ENCODE results near the gene AFTPH. TPM values are rescaled to one million over a fixed set of nuclear protein-coding genes. Genes with fewer than 3 reads are reported as not detected.

Gene AFTPH
- total RNA-seq, 2 experiments from 2014 or later, result 24.2 to 24.3 TPM

DNA sequence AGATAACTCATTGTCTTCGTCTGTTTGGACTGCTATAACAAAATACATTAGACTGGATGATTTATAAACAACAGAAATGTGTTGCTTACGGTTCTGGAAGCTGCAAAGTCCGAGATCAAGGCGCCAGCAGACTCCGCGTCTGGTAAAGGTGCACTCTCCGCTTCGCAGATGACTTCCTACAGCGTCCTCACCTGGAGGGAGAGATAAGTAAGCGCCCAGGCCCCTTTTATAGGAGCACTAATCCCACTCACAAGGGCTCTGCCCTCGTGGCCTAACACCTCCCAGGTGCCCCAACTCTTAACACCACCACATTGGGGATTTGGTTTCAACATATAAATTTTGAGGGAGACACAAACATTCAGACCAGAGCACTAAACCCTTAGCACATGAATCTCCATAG lies 78.3 kb downstream of the AFTPH start:
- CTCF ChIA-PET, result no interaction called here
- Histone ChIP-seq H3K4me3 (ENCODE audit: low read length) (no peak overlapping the region), H3K9me3 (ENCODE audit: control insufficient read depth in 1 of 2, insufficient read depth in 1 of 2, low read length in 2 of 2) (no peaks in the 10 kb centered on the region), H3K4me1 (ENCODE audit: insufficient read depth, low read length) (peaks cover 25% of the 10 kb centered on the region), H3K27ac (ENCODE audit: low read depth in 1 of 2, low read length in 2 of 2) (no peak overlapping the region), H3K27me3 (ENCODE audit: control insufficient read depth in 1 of 2, insufficient read depth in 2 of 2, low read length in 2 of 2) (no peaks in the 10 kb centered on the region), H3K36me3 (ENCODE audit: insufficient read depth, low read length) (no peaks in the 10 kb centered on the region)
- Mint-ChIP-seq H3K4me3 (no peak overlapping the region), H3K36me3 (ENCODE audit: low read depth) (no peaks in the 10 kb centered on the region), H3K27me3 (no peaks in the 10 kb centered on the region), H3K9me3 (no peaks in the 10 kb centered on the region), H3K4me1 (ENCODE audit: low read depth) (peaks cover 16% of the 10 kb centered on the region), H3K27ac (no peak overlapping the region)
- POLR2A ChIA-PET, result no interaction called here
- intact Hi-C loops (cut with DNase I, micrococcal nuclease), result no loop called here
- DNase-seq, result no peak
- ATAC-seq (ENCODE audit: poor library complexity), result no peak
- TF ChIP-seq, protein P1, sequence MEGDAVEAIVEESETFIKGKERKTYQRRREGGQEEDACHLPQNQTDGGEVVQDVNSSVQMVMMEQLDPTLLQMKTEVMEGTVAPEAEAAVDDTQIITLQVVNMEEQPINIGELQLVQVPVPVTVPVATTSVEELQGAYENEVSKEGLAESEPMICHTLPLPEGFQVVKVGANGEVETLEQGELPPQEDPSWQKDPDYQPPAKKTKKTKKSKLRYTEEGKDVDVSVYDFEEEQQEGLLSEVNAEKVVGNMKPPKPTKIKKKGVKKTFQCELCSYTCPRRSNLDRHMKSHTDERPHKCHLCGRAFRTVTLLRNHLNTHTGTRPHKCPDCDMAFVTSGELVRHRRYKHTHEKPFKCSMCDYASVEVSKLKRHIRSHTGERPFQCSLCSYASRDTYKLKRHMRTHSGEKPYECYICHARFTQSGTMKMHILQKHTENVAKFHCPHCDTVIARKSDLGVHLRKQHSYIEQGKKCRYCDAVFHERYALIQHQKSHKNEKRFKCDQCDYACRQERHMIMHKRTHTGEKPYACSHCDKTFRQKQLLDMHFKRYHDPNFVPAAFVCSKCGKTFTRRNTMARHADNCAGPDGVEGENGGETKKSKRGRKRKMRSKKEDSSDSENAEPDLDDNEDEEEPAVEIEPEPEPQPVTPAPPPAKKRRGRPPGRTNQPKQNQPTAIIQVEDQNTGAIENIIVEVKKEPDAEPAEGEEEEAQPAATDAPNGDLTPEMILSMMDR (IDR thresholded peaks at IDR 0.05), result no peak

GRCh38 chr2:64604155-64604554 lies 80.0 kb downstream of the AFTPH start:
- DNase-seq (no peak), ATAC-seq (ENCODE audit: poor library complexity) (no peak)
- Histone ChIP-seq H3K36me3 (ENCODE audit: insufficient read depth, low read length) (no peaks in the 10 kb centered on the region), H3K27ac (ENCODE audit: low read depth in 1 of 2, low read length in 2 of 2) (no peak overlapping the region), H3K4me1 (ENCODE audit: insufficient read depth, low read length) (peaks cover 41% of the 10 kb centered on the region), H3K27me3 (ENCODE audit: control insufficient read depth in 1 of 2, insufficient read depth in 2 of 2, low read length in 2 of 2) (no peaks in the 10 kb centered on the region), H3K4me3 (ENCODE audit: low read length) (no peak overlapping the region), H3K9me3 (ENCODE audit: control insufficient read depth in 1 of 2, insufficient read depth in 1 of 2, low read length in 2 of 2) (no peaks in the 10 kb centered on the region)
- no peaks in the 10 kb centered on the region for H3K27me3 Mint-ChIP-seq
- H3K4me1 Mint-ChIP-seq (ENCODE audit: low read depth), result peaks cover 26% of the 10 kb centered on the region
- TF ChIP-seq, protein P1 (IDR thresholded peaks at IDR 0.05), result no peak
- no peak overlapping the region for H3K4me3 Mint-ChIP-seq
- CTCF ChIA-PET, result interaction anchor here (1.2 kb wide), 1 partner anchor 17 kb away, joined by 3 read pairs; no protein-coding TSS in a partner anchor
- POLR2A ChIA-PET, result no interaction called here
- H3K9me3 Mint-ChIP-seq, result no peaks in the 10 kb centered on the region
- intact Hi-C loops (cut with DNase I, micrococcal nuclease), result no loop called here
- no peaks in the 10 kb centered on the region for H3K36me3 Mint-ChIP-seq (ENCODE audit: low read depth)
- no peak overlapping the region for H3K27ac Mint-ChIP-seq

DNA sequence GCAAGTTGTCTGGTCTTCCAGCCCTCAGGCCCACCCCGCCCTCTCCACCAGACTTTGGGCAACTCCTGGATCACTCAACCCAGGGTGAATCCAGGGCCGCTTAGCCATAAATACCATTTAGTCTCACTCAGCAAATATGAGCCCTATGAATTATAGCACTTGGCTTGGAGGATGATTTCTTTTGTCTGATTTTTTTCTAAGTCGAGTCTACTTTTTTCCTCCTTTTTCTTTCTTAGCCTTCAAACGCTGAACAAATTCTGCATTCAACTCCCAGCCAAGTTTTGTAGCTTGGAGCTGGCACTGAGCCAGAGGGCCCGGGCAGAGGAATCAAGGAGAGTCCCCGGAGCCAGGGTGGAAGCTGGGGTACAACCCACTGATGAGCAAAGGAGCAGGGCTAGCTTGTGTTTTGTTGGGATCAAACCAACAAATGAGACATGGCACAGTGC lies 80.9 kb downstream of the AFTPH start:
- ATAC-seq (ENCODE audit: poor library complexity) (no peak), DNase-seq (no peak)
- no peak overlapping the region for H3K4me3 ChIP-seq (ENCODE audit: low read length)
- H3K4me1 Mint-ChIP-seq (ENCODE audit: low read depth), result peaks cover 26% of the 10 kb centered on the region
- H3K27ac Mint-ChIP-seq, result no peak overlapping the region
- intact Hi-C loops (cut with DNase I, micrococcal nuclease), result loop anchor here in 1 of 2 experiments (5.0 kb wide), 1 partner anchor 42 kb away; no protein-coding TSS in a partner anchor
- no peaks in the 10 kb centered on the region for H3K27me3 Mint-ChIP-seq
- no peak overlapping the region for H3K27ac ChIP-seq (ENCODE audit: low read depth in 1 of 2, low read length in 2 of 2)
- no peaks in the 10 kb centered on the region for H3K36me3 Mint-ChIP-seq (ENCODE audit: low read depth)
- H3K27me3 ChIP-seq (ENCODE audit: control insufficient read depth in 1 of 2, insufficient read depth in 2 of 2, low read length in 2 of 2), result no peaks in the 10 kb centered on the region
- ChIA-PET CTCF (interaction anchor here (3.7 kb wide), 1 partner anchor 41 kb away, joined by 16 read pairs; no protein-coding TSS in a partner anchor), POLR2A (interaction anchor here (1.0 to 5.4 kb wide), 3 partner anchors 13 to 81 kb away, joined by 4 to 61 read pairs (median 32); partner anchors contain the start of genes AFTPH and SERTAD2)
- H3K4me3 Mint-ChIP-seq, result no peak overlapping the region
- H3K9me3 ChIP-seq (ENCODE audit: control insufficient read depth in 1 of 2, insufficient read depth in 1 of 2, low read length in 2 of 2), result no peaks in the 10 kb centered on the region
- TF ChIP-seq, protein P1 (IDR thresholded peaks at IDR 0.05), result no peak
- H3K4me1 ChIP-seq (ENCODE audit: insufficient read depth, low read length), result peaks cover 41% of the 10 kb centered on the region
- no peaks in the 10 kb centered on the region for H3K9me3 Mint-ChIP-seq
- H3K36me3 ChIP-seq (ENCODE audit: insufficient read depth, low read length), result no peaks in the 10 kb centered on the region
